ENCODE results near the gene SCFD2.
A peak's percentile ranks its signal among the peaks of the same experiment; 100 is the strongest.
"Not testable (repeated sequence)": the region's sequence is repeated elsewhere in the genome, so short reads cannot be mapped to it uniquely, and the experiment has no call there.

The SCFD2 gene

DNA sequence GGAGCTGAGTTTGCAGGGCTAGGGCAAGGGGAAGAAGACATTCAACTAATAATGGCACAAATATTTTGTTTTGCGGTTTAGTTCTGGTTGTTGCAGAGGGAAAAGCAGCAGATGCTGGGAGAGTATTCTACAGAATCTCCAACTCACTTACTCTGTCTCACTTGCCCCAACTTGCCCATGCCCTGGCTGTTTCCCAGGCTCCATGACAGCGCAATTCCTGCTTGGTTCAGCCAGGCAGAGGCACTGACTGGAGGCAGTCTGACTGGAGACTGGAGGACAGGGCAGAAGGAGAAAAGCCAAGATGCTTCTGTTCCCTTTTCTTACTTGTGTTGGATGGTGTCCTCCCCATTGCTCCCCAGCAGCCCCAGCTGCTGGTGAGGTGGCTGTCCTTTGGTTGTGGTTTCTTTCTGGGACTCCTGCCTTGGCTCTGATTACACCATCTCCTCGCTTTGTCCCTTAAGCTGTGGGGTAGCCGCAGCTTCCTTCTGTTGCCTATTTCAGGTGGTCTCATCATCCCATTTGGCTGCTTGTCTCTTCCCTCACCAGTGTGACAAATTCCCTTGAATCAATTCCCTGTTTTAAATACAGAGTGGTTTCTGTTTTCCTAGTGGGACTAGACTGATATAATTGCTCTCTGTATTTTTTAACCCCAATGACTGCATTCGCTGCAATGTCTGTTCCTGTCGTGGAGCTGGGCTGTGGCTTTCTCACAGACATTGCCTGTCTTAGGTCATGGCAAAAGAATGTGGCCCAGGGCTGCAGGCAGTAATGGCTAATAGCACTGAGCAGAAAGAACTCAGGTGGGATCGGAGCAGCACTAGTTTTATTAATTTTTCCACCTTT is 527.9 kb downstream of the SCFD2 start:
- TF ChIP-seq, protein P1, sequence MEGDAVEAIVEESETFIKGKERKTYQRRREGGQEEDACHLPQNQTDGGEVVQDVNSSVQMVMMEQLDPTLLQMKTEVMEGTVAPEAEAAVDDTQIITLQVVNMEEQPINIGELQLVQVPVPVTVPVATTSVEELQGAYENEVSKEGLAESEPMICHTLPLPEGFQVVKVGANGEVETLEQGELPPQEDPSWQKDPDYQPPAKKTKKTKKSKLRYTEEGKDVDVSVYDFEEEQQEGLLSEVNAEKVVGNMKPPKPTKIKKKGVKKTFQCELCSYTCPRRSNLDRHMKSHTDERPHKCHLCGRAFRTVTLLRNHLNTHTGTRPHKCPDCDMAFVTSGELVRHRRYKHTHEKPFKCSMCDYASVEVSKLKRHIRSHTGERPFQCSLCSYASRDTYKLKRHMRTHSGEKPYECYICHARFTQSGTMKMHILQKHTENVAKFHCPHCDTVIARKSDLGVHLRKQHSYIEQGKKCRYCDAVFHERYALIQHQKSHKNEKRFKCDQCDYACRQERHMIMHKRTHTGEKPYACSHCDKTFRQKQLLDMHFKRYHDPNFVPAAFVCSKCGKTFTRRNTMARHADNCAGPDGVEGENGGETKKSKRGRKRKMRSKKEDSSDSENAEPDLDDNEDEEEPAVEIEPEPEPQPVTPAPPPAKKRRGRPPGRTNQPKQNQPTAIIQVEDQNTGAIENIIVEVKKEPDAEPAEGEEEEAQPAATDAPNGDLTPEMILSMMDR (IDR thresholded peaks at IDR 0.05; ENCODE audit: control insufficient read depth, insufficient read depth, low read depth, low read length, missing control alignments): no peak
- H3K4me3 ChIP-seq (ENCODE audit: control insufficient read depth, low read depth, low read length): no peak overlapping the region
- DNase-seq (ENCODE audit: low read depth): peak; percentile 24

DNA sequence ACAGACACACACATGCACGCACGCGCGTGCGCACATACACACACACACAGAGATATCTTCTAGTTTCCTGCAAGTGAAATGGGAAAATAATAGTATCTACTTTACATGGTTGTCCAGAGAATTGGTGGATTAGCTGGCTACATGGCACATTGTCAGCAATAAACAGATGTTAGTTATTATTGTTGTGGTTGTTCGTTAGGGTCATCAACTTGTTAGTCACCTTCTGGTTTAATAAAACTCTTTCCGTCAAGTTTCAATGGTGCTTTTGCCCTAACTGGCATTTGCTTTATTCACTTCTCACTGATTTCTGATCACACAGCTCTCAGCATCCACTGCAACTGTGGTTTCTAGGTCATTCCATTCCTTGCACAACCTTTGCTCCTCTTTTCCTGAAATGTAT is 529.2 kb downstream of the SCFD2 start:
- TF ChIP-seq, protein P1 (IDR thresholded peaks at IDR 0.05; ENCODE audit: control insufficient read depth, insufficient read depth, low read depth, low read length, missing control alignments): no peak
- peak; percentile 40 for DNase-seq (ENCODE audit: low read depth)
- H3K4me3 ChIP-seq (ENCODE audit: control insufficient read depth, low read depth, low read length): no peak overlapping the region

DNA sequence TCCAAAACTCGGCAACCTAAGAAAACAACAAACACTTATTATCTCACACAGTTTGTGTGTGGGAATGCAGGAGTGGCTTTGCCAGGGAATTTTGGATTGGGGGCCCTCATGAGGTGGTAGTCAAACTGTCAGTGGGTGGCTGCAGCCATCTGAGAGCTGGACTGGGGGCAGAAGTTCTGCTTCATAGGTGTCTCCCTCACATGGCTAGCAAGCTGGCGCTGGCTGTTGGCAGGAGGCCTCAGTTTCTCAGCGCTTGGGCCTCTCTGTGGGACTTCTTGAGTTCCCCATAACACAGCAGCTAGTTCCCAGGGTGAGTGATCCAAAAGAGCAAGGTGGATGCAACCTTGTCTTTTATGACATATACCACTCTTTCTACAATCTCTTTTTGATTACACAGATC is 529.7 kb downstream of the SCFD2 start:
- TF ChIP-seq, protein P1 (IDR thresholded peaks at IDR 0.05; ENCODE audit: control insufficient read depth, insufficient read depth, low read depth, low read length, missing control alignments): no peak

DNA sequence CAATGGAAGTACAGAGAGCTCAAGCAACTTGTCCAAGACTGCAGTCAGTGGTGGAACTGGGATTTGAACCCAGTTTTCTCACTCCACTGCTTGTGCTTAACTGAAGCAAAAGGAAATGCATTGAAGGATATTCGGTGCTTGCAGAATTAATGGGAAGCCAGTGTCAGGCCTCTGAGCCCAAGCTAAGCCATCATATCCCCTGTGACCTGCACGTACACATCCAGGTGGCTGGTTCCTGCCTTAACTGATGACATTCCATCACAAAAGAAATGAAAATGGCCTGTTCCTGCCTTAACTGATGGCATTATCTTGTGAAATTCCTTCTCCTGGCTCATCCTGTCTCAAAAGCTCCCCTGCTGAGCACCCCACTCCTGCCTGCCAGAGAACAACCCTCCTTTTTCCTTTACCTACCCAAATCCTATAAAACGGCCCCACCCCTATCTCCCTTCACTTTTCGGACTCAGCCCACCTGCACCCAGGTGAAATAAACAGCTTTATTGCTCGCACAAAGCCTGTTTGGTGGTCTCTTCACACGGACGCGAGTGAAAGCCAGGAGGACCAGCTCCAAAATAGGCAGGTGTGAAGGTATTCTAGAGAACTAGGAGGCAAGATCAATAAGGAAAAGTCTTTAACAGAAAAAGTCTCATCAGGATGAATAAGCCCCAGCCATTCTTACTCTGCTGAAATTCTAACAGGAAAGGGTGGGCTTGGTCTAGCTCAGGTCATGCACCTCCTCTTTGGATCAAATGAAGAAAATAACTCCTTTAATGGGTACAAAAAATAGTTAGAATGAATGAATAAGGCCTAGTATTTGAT is 531.0 kb downstream of the SCFD2 start:
- not testable (repeated sequence) for DNase-seq (ENCODE audit: low read depth); H3K4me3 ChIP-seq (ENCODE audit: control insufficient read depth, low read depth, low read length)

More for the DNA sequence above, 529.7 kb downstream of the SCFD2 start:
- no peak overlapping the region for H3K4me3 ChIP-seq (ENCODE audit: control insufficient read depth, low read depth, low read length)
- DNase-seq (ENCODE audit: low read depth): no peak

DNA sequence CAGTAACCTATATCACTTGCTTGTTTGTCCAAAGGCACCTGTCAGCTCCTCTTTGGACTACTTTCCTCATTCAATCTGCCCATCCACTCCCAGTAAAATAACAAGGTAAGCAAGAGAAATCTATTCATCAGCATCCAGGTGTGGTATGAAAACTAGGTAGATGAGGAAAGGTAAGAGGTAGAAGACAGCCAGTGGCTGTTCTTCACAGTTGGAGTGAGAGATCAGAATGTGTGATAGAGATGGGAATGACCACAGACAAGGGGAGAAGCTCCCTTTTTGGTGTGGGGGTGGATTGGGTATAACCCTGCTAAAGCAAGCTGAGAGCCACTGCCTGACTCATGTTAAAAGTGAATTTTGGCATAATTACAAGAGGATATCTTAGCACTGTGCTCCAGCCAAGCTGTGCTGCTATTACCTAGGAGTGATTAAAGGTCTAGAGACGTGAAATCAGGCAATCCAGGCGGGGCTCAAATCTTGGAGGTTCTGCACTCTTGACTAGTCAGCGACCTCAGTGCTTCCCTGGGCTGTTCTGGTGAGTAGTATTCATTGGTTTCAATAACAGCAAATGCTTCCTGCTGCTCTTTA is 531.8 kb downstream of the SCFD2 start:
- DNase-seq (ENCODE audit: low read depth): no peak
- TF ChIP-seq, protein P1 (IDR thresholded peaks at IDR 0.05; ENCODE audit: control insufficient read depth, insufficient read depth, low read depth, low read length, missing control alignments): no peak
- no peak overlapping the region for H3K4me3 ChIP-seq (ENCODE audit: control insufficient read depth, low read depth, low read length)

DNA sequence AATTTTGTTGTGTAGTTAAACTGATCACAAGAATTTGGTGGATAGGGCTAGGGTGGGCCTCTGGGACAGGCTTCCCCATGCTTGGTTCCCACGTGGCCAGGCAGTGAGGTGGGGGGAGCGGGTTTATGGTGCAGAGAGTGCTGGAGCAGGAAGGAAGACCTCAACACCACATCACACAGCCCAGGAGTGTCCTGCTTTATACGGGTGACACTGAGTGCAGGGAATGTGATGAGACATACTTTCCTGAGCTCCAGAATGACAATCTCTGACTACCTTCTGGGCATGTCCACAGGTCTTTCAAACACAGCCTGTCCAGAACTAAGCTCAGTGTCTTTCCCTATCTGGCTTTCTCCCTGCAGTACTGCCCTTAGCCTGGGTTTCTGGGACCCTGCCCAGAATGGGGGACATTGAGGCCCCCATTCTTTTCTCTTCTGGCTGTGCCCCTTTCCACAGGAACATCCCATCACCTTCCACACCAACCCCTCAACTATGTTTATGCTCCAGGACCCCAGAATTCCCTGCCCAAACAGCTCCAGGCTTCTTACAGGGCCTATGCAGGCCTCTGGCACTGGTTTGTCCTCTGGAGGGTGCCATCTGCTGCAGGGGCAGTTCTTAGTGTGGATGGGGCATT is 540.3 kb downstream of the SCFD2 start:
- TF ChIP-seq, protein P1 (IDR thresholded peaks at IDR 0.05; ENCODE audit: control insufficient read depth, insufficient read depth, low read depth, low read length, missing control alignments): no peak
- no peak for DNase-seq (ENCODE audit: low read depth)
- no peak overlapping the region for H3K4me3 ChIP-seq (ENCODE audit: control insufficient read depth, low read depth, low read length)
